Neural cell (in vitro differentiated cells): ENCODE results near the gene SLC5A5. TPM values are rescaled to one million over a fixed set of nuclear protein-coding genes. Genes with fewer than 3 reads are reported as not detected.

Experiments
- H2AFZ ChIP-seq: fragments of 200-600, 300-800 bp; sonication (generic), shearing (Covaris generic); 2 replicates; pipeline ENCODE4 v1.6.0; 2014; ENCODE audit warnings: low read depth, mild to moderate bottlenecking, antibody characterized with exemption, low read length, moderate library complexity
- H3F3A ChIP-seq: fragments of 200-600 bp; shearing (Covaris generic); 2 replicates; pipeline ENCODE4 v1.6.1; 2016; ENCODE audit warnings: mild to moderate bottlenecking, moderate library complexity, mixed read lengths, antibody characterized with exemption, low read length; ENCODE audit not compliant: insufficient read depth, poor library complexity, severe bottlenecking
- H3K27ac ChIP-seq: fragments of 200-600, 300-800 bp; sonication (generic), shearing (Covaris generic); 2 replicates; pipeline ENCODE4 v1.5.1; 2014; ENCODE audit warnings: mild to moderate bottlenecking, low read length, moderate library complexity
- H3K27me3 ChIP-seq: fragments of 300-800, 200-600 bp; sonication (generic), shearing (Covaris generic); 2 replicates; pipeline ENCODE4 v1.6.0; 2014; ENCODE audit warnings: mild to moderate bottlenecking, low read depth, low read length, moderate library complexity; ENCODE audit not compliant: insufficient read depth
- H3K36me3 ChIP-seq: fragments of 300-800, 200-600 bp; sonication (generic), shearing (Covaris generic); 2 replicates; pipeline ENCODE4 v1.5.1; 2014; ENCODE audit warnings: mild to moderate bottlenecking, antibody characterized with exemption, low read length, moderate library complexity; ENCODE audit not compliant: insufficient read depth
- H3K4me2 ChIP-seq: fragments of 300-800, 200-600 bp; sonication (generic), shearing (Covaris generic); 2 replicates; pipeline ENCODE4 v1.6.0; 2014; ENCODE audit warnings: mild to moderate bottlenecking, low read length
- H3K4me3 ChIP-seq: fragments of 300-800, 200-600 bp; sonication (generic), shearing (Covaris generic); 2 replicates; pipeline ENCODE4 v1.5.1; 2014; ENCODE audit warnings: mild to moderate bottlenecking, low read length, moderate library complexity
- H3K79me2 ChIP-seq: fragments of 200-600 bp; shearing (Covaris generic); replicated peaks from 2 replicates; pipeline ENCODE4 v1.6.0; 2014; ENCODE audit warnings: mild to moderate bottlenecking, low read length, moderate library complexity; ENCODE audit not compliant: insufficient read depth
- H3K9ac ChIP-seq: fragments of 300-800, 200-600 bp; sonication (generic), shearing (Covaris generic); 2 replicates; pipeline ENCODE4 v1.6.1; 2016; ENCODE audit warnings: mild to moderate bottlenecking, low read length, mixed read lengths
- H3K9me2 ChIP-seq: fragments of 200-600 bp; shearing (Covaris generic); 2 replicates; pipeline ENCODE4 v1.6.1; 2016; ENCODE audit warnings: mild to moderate bottlenecking, low read length, mixed read lengths; ENCODE audit not compliant: insufficient read depth
- H3K9me3 ChIP-seq: fragments of 200-600, 300-800 bp; sonication (generic), shearing (Covaris generic); 2 replicates; pipeline ENCODE4 v1.6.1; 2016; ENCODE audit warnings: mild to moderate bottlenecking, mixed run types, low read length, moderate library complexity, mixed read lengths
- H4K20me1 ChIP-seq: fragments of 200-600 bp; shearing (Covaris generic); 2 replicates; pipeline ENCODE4 v1.6.1; 2016; ENCODE audit warnings: mild to moderate bottlenecking, mixed run types; ENCODE audit not compliant: insufficient read depth
- CTCF ChIP-seq: fragments of 450-650 bp; IDR thresholded peaks from 2 replicates; pipeline ENCODE4 v1.5.1; 2014; ENCODE audit warnings: antibody characterized with exemption, mild to moderate bottlenecking, moderate library complexity; ENCODE audit not compliant: poor library complexity, severe bottlenecking
- EP300 ChIP-seq: fragments of 450-650 bp; conservative IDR thresholded peaks from 2 replicates; pipeline ENCODE4 v1.6.1; 2014; ENCODE audit warnings: antibody characterized with exemption, mild to moderate bottlenecking, moderate library complexity; ENCODE audit not compliant: poor library complexity, severe bottlenecking
- EZH2 ChIP-seq: fragments of 200-600, 300-800 bp; shearing (Covaris generic), sonication (generic); IDR thresholded peaks from 2 replicates; pipeline ENCODE4 v1.6.1; 2014; ENCODE audit warnings: antibody characterized with exemption, low read length, borderline replicate concordance, mild to moderate bottlenecking; ENCODE audit not compliant: insufficient read depth, poor library complexity, severe bottlenecking
- MXI1 ChIP-seq: fragments of 450-650 bp; conservative IDR thresholded peaks from 2 replicates; pipeline ENCODE4 v1.6.1; 2014; ENCODE audit warnings: antibody characterized with exemption, mild to moderate bottlenecking; ENCODE audit not compliant: poor library complexity, severe bottlenecking
- POLR2AphosphoS5 ChIP-seq: IDR thresholded peaks from 2 replicates; pipeline ENCODE4 v1.6.1; 2012
- RAD21 ChIP-seq: fragments of 450-650 bp; conservative IDR thresholded peaks from 2 replicates; pipeline ENCODE4 v1.6.1; 2014; ENCODE audit warnings: antibody characterized with exemption, mild to moderate bottlenecking, moderate library complexity
- REST ChIP-seq: IDR thresholded peaks from 2 replicates; pipeline ENCODE4 v1.6.1; 2012; ENCODE audit warnings: borderline replicate concordance
- SMC3 ChIP-seq: fragments of 450-650 bp; conservative IDR thresholded peaks from 2 replicates; pipeline ENCODE4 v1.6.1; 2014; ENCODE audit warnings: antibody characterized with exemption, mild to moderate bottlenecking, moderate library complexity; ENCODE audit not compliant: poor library complexity
- TAF1 ChIP-seq: IDR thresholded peaks from 2 replicates; pipeline ENCODE4 v1.6.1; 2012; ENCODE audit warnings: low read depth
- polyA plus RNA-seq: library from polyadenylated mRNA; depleted of rRNA; stranded (reverse); fragments of >200 nt; gene quantifications from 2 replicates; pipeline ENCODE4 v1.2.3, GENCODE V29; 2014

SLC5A5 gene
- polyA plus RNA-seq, 1 donor from 2014 or later: not detected

GRCh38 chr19:17854061-17854460, 17.7 kb upstream of the SLC5A5 start:
- no peaks in the 10 kb centered on the region for H3K79me2 ChIP-seq
- no peak overlapping the region for H3K9ac ChIP-seq
- no peaks in the 10 kb centered on the region for H3K9me3 ChIP-seq
- H4K20me1 ChIP-seq: no peaks in the 10 kb centered on the region
- H3K36me3 ChIP-seq: no peaks in the 10 kb centered on the region
- H3K4me3 ChIP-seq: no peak overlapping the region
- H2AFZ ChIP-seq: no peak overlapping the region
- no peak overlapping the region for H3K27ac ChIP-seq
- H3K9me2 ChIP-seq: no peaks in the 10 kb centered on the region
- TF ChIP-seq POLR2AphosphoS5: no peak
- no peak for TF ChIP-seq MXI1
- no peak for TF ChIP-seq SMC3
- no peak for TF ChIP-seq REST
- no peak overlapping the region for H3K4me2 ChIP-seq
- H3K27me3 ChIP-seq: no peaks in the 10 kb centered on the region
- H3F3A ChIP-seq: no peaks in the 10 kb centered on the region

GRCh38 chr19:17855280-17856152, 16.2 kb upstream of the SLC5A5 start:
- peaks cover 8% of the 10 kb centered on the region for H3K79me2 ChIP-seq
- H3K4me3 ChIP-seq: no peak overlapping the region
- H3K4me2 ChIP-seq: no peak overlapping the region
- no peaks in the 10 kb centered on the region for H3K9me2 ChIP-seq
- no peaks in the 10 kb centered on the region for H3K9me3 ChIP-seq
- no peaks in the 10 kb centered on the region for H3K36me3 ChIP-seq
- TF ChIP-seq EZH2 (no peak), CTCF (peak; percentile 96), SMC3 (peak; percentile 91), RAD21 (peak; percentile 96), TAF1 (no peak), EP300 (no peak), MXI1 (no peak), POLR2AphosphoS5 (no peak), REST (no peak)
- no peaks in the 10 kb centered on the region for H3F3A ChIP-seq
- H2AFZ ChIP-seq: no peak overlapping the region
- H3K27ac ChIP-seq: no peak overlapping the region
- no peaks in the 10 kb centered on the region for H3K27me3 ChIP-seq
- H4K20me1 ChIP-seq: peaks cover under 1% of the 10 kb centered on the region
- H3K9ac ChIP-seq: no peak overlapping the region
